Prostate gland (tissue), 2 donors: ENCODE data around the gene ATP5MC2.

Experiments
- POLR2A ChIP-seq: fragments of 450-650 bp; IDR thresholded peaks from one replicate; pipeline ENCODE4 v1.6.1; 2016; ENCODE audit warnings: antibody characterized with exemption, mild to moderate bottlenecking
- POLR2AphosphoS5 ChIP-seq: sonication (generic); formaldehyde crosslinking; IDR thresholded peaks from one replicate; pipeline ENCODE4 v1.6.1; 2017; ENCODE audit warnings: antibody characterized with exemption
- TF ChIP-seq, protein P1 (sequence below), 4 experiments: fragments of 200-600 bp in 2 of 4; fragments of 450-650 bp in 2 of 4; sonication (generic) in 2 of 4; IDR thresholded peaks; 1 replicate in 3 of 4; 2 replicates in 1 of 4; pipeline ENCODE4 v1.5.1; 2016 to 2019; ENCODE audit warnings: antibody characterized with exemption in 4 of 4, mild to moderate bottlenecking in 2 of 4, moderate library complexity in 2 of 4

DNA sequence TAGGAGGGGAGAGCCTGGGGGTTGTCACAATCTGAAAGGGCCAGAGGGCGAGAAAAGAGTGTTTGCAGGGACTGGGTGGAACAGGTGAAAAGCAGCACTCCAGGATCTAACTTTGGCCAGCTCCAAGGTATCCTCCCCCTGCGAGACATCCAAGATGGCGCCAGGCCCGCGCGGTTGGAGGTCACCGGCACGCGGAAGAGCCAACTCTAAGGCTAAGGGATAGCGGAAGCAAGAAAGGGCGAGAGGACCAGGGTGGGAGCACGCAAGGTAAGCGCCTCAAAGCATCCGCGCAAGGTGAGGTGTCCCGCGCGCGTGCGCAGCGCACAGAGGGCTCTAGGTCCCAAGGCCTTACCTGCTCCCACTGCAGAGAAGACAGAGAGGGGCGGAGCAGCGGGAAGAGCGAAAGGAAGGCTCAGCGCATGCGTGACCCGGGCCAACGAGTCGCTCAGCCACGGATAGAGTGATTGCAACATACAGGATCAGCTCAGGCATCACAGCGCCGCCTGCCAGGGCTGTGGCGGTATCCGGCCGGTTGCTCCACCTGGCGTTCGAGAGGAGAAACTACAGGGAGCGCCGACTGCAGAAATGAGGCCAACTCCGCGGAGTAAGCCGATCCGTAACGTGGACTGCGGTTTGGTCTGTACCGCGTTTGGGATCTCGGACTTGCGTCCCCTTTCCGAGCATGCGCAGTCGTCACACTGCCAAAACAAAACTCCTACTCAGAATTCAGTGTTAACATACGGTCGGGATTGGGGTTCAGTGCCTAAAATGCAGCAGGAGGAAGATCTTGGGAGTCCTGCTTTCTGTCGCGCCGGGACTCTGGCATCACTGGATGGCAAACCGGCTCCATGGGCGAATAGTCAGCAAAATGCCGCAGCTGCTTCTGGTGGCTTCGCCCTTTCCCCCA lies at the start of gene ATP5MC2:
- TF ChIP-seq POLR2A = peak; percentile 78
- TF ChIP-seq, protein P1, sequence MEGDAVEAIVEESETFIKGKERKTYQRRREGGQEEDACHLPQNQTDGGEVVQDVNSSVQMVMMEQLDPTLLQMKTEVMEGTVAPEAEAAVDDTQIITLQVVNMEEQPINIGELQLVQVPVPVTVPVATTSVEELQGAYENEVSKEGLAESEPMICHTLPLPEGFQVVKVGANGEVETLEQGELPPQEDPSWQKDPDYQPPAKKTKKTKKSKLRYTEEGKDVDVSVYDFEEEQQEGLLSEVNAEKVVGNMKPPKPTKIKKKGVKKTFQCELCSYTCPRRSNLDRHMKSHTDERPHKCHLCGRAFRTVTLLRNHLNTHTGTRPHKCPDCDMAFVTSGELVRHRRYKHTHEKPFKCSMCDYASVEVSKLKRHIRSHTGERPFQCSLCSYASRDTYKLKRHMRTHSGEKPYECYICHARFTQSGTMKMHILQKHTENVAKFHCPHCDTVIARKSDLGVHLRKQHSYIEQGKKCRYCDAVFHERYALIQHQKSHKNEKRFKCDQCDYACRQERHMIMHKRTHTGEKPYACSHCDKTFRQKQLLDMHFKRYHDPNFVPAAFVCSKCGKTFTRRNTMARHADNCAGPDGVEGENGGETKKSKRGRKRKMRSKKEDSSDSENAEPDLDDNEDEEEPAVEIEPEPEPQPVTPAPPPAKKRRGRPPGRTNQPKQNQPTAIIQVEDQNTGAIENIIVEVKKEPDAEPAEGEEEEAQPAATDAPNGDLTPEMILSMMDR (IDR thresholded peaks at IDR 0.05) = peak; percentile 99 to 100 (median 100)
- TF ChIP-seq POLR2AphosphoS5 = peak; percentile 97
